ENCODE results near the gene LAMA3.

- TF ChIP-seq CTCF (IDR thresholded peaks at IDR 0.05) (peak in 2 of 3 donors; percentile 38 to 41), POLR2A (IDR thresholded peaks at IDR 0.05) (no peak)
Measured at GRCh38 chr18:23703057-23703986, 14.1 kb downstream of the LAMA3 start.
